ENCODE data around the gene PAPPA2.

Gene PAPPA2

GRCh38 chr1:176735201-176735600 is 272.2 kb downstream of the PAPPA2 start:
- TF ChIP-seq CTCF (IDR thresholded peaks at IDR 0.05; ENCODE audit: borderline replicate concordance, insufficient read depth, low read depth, low read length) = no peak
- H3K4me3 ChIP-seq (ENCODE audit: low read depth, low read length) = no peak overlapping the region

- TF ChIP-seq CTCF (IDR thresholded peaks at IDR 0.05; ENCODE audit: borderline replicate concordance, insufficient read depth, low read depth, low read length) = no peak
- no peak overlapping the region for H3K4me3 ChIP-seq (ENCODE audit: low read depth, low read length)
These were observed 273.0 kb downstream of the PAPPA2 start for GRCh38 chr1:176736015-176736414.

DNA sequence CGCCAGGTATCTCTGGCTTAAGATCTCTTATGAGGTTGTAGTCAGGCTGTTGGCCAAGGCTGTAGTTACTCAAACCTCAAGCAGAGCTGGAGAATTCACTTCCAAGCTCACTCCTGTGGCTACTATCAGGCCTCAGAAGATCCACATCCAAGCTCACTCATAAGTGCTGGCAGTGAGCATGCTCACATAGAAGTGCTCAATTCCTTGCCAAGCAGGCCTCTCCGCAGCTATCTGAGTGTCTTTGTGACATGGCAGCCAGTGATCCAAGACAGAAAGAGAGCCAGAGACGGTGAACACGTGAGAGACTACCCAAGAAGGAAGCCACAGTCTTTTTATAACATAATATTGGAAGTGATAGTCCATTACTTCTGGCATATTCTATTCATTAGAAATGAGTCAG is 278.2 kb downstream of the PAPPA2 start:
- no peak overlapping the region for H3K4me3 ChIP-seq (ENCODE audit: low read depth, low read length)
- no peak for TF ChIP-seq CTCF (IDR thresholded peaks at IDR 0.05; ENCODE audit: borderline replicate concordance, insufficient read depth, low read depth, low read length)

DNA sequence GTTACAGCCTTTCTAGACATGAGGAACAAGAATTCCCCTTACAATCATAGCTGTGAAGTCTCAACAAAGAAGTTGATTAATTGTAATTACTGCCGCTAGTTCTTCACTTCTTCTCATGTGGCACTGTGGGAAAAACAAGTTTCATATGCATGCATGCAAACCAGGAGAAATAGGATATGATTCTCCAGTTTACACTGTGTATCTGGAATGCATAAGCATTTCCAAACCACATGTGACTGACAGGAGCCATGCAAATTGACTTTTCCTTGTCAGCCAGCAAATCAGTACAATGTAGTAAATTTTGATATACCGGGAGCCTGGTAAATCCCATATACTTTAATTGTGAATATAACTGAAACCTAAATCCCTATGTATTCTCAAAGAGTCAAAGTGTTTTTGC is 279.3 kb downstream of the PAPPA2 start:
- no peak for TF ChIP-seq CTCF (IDR thresholded peaks at IDR 0.05; ENCODE audit: borderline replicate concordance, insufficient read depth, low read depth, low read length)

GRCh38 chr1:176744142-176744541 is 281.2 kb downstream of the PAPPA2 start:
- no peak overlapping the region for H3K4me3 ChIP-seq (ENCODE audit: low read depth, low read length)
- no peak for TF ChIP-seq CTCF (IDR thresholded peaks at IDR 0.05; ENCODE audit: borderline replicate concordance, insufficient read depth, low read depth, low read length)

More for the DNA sequence above, 279.3 kb downstream of the PAPPA2 start:
- no peak overlapping the region for H3K4me3 ChIP-seq (ENCODE audit: low read depth, low read length)

GRCh38 chr1:176745945-176746344 is 283.0 kb downstream of the PAPPA2 start:
- H3K4me3 ChIP-seq (ENCODE audit: low read depth, low read length) = no peak overlapping the region
- TF ChIP-seq CTCF (IDR thresholded peaks at IDR 0.05; ENCODE audit: borderline replicate concordance, insufficient read depth, low read depth, low read length) = no peak

- H3K4me3 ChIP-seq (ENCODE audit: low read depth, low read length) = no peak overlapping the region
- no peak for TF ChIP-seq CTCF (IDR thresholded peaks at IDR 0.05; ENCODE audit: borderline replicate concordance, insufficient read depth, low read depth, low read length)
These were observed 289.5 kb downstream of the PAPPA2 start for GRCh38 chr1:176752505-176752904.

All from GM12875 (cell line).